Spleen (tissue), 11 donors: ENCODE measurements around the gene CHFR. TPM values are rescaled to one million over a fixed set of nuclear protein-coding genes. Genes with fewer than 3 reads are reported as not detected.
"Not testable (repeated sequence)": the region's sequence is repeated elsewhere in the genome, so short reads cannot be mapped to it uniquely, and the experiment has no call there.

ENCODE experiments used
- DNase-seq: peaks from one replicate; pipeline ENCODE4 v3.0.0-alpha.2; 2020
- H3K27ac ChIP-seq, 8 donors: fragments of 200-600 bp; sonication (generic) in 7 of 8; 1 replicate in 4 of 8; 2 replicates in 4 of 8; pipeline versions ENCODE4 v1.5.0 to v1.8.0; 2016 to 2021; ENCODE audit warnings: inconsistent platforms in 4 of 8, mild to moderate bottlenecking in 4 of 8, moderate library complexity in 1 of 8
- H3K27me3 ChIP-seq, 7 donors: fragments of 200-600 bp; sonication (generic) in 6 of 7; replicated peaks in 1 of 7; 1 replicate in 4 of 7; 2 replicates in 3 of 7; pipeline versions ENCODE4 v1.5.0 to v1.8.0; 2016 to 2021; ENCODE audit warnings: inconsistent platforms in 3 of 7, mild to moderate bottlenecking in 1 of 7
- H3K36me3 ChIP-seq, 6 donors: fragments of 200-600 bp; sonication (generic) in 5 of 6; 1 replicate in 4 of 6; 2 replicates in 2 of 6; pipeline versions ENCODE4 v1.5.0 to v1.8.0; 2016 to 2021; ENCODE audit warnings: inconsistent platforms in 2 of 6
- H3K4me1 ChIP-seq, 6 donors: fragments of 200-600 bp; sonication (generic) in 5 of 6; 1 replicate in 3 of 6; 2 replicates in 3 of 6; pipeline versions ENCODE4 v1.5.0 to v1.8.0; 2016 to 2021; ENCODE audit warnings: inconsistent platforms in 3 of 6
- H3K4me3 ChIP-seq, 8 donors: fragments of 200-600 bp; sonication (generic) in 7 of 8; 1 replicate in 4 of 8; 2 replicates in 4 of 8; pipeline versions ENCODE4 v1.5.0 to v1.8.0; 2016 to 2021; ENCODE audit warnings: inconsistent platforms in 4 of 8, mild to moderate bottlenecking in 4 of 8, moderate library complexity in 2 of 8
- H3K9me3 ChIP-seq, 8 donors: fragments of 200-600 bp; sonication (generic) in 7 of 8; 1 replicate in 4 of 8; 2 replicates in 4 of 8; pipeline versions ENCODE4 v1.5.0 to v1.8.0; 2016 to 2021; ENCODE audit warnings: inconsistent platforms in 4 of 8
- CTCF ChIP-seq, 11 experiments: fragments of 200-600 bp in 7 of 11; fragments of 450-650 bp in 4 of 11; sonication (generic) in 4 of 11; IDR thresholded peaks in 8 of 11; conservative IDR thresholded peaks in 3 of 11; 1 replicate in 7 of 11; 2 replicates in 4 of 11; pipeline versions ENCODE4 v1.4.0 to v1.8.0; 2016 to 2021; ENCODE audit warnings: antibody characterized with exemption in 11 of 11, inconsistent platforms in 4 of 11, mild to moderate bottlenecking in 1 of 11
- POLR2A ChIP-seq, 3 donors: fragments of 450-650 bp; IDR thresholded peaks; one replicate each; pipeline ENCODE4 v1.5.1; 2017; ENCODE audit warnings: antibody characterized with exemption in 3 of 3, mild to moderate bottlenecking in 1 of 3
- POLR2AphosphoS5 ChIP-seq, 3 donors: sonication (generic); formaldehyde crosslinking; IDR thresholded peaks; one replicate each; pipeline ENCODE4 v1.5.1; 2017; ENCODE audit warnings: antibody characterized with exemption in 3 of 3
- WGBS, 5 donors: extraction: QIAGEN DNeasy Blood & Tissue Kit in 3 of 5; methylation state at CpG; one replicate each; pipeline versions ENCODE4 v1.1.5 to v1.1.7; 2013 to 2018; 5-methylcytosine and 5-hydroxymethylcytosine counted together
- intact Hi-C: fragments of 100-400 bp; cut with DNase I; formaldehyde crosslinking; loops from one replicate; pipeline ENCODE4 v1.15.0; 2023; ENCODE audit warnings: low total_unique reads
- polyA plus RNA-seq, 3 donors: library from polyadenylated mRNA; stranded (reverse); fragments of 200-250 nt; gene quantifications; one replicate each; pipeline ENCODE4 v1.2.1, GENCODE V29; 2013
- total RNA-seq, 7 donors: library from RNA; depleted of rRNA in 3 of 7; stranded (reverse); fragments of >200 nt in 3 of 7; fragmentation: NEBNext Ultra II Directional in 4 of 7; extraction: Animal tissue kit (Norgen Biotek cat#: 25700) in 4 of 7; gene quantifications; one replicate each; pipeline versions ENCODE4 v1.1.0 to v1.2.1, GENCODE V29; 2016 to 2021
- donor health status: healthy with polysubstance abuse.
- donor health status: DM: no; HTN: no; CAD: no; lungs with moderate emphysema.
- donor health status: DM: no; HTN: no; CAD: no.
- donor health status: Bipolar disorder and iron deficiency.
- donor health status: healthy.
- donor health status: DM: no; HTN: no; CAD: no.
- donor health status: DM: yes; HTN: yes; CAD: no.

The CHFR gene
- total and polyA plus RNA-seq, 10 donors: 26.7 to 87.2 (median 64.6) TPM

- Histone ChIP-seq H3K4me1 (no peaks in the 10 kb centered on the region), H3K27ac (no peak overlapping the region), H3K36me3 (peaks cover 0 to 47% (median 9%) of the 10 kb centered on the region in 6 donors), H3K9me3 (peaks cover 62 to 100% (median 100%) of the 10 kb centered on the region in 8 donors), H3K4me3 (no peak overlapping the region), H3K27me3 (no peaks in the 10 kb centered on the region)
- TF ChIP-seq POLR2A (IDR thresholded peaks at IDR 0.05) (no peak), CTCF (IDR thresholded peaks at IDR 0.05 in 8 of 11, conservative IDR thresholded peaks at IDR 0.05 in 3 of 11) (no peak), POLR2AphosphoS5 (IDR thresholded peaks at IDR 0.05) (no peak)
- intact Hi-C loops: no loop called here
- WGBS, 5 donors: 77 to 90% (median 79%) methylated on average over 9 of the region's 9 CpGs
- no peak for DNase-seq
These were observed 34.3 kb upstream of the CHFR start for GRCh38 chr12:132921685-132922084.

- WGBS, 5 donors: 96 to 98% (median 96%) methylated on average over 6 of the region's 6 CpGs
- Histone ChIP-seq H3K36me3 (peaks cover 0 to 27% (median 0%) of the 10 kb centered on the region in 6 donors), H3K4me1 (no peaks in the 10 kb centered on the region), H3K9me3 (peaks cover 41 to 100% (median 100%) of the 10 kb centered on the region in 8 donors), H3K27me3 (no peaks in the 10 kb centered on the region), H3K4me3 (no peak overlapping the region), H3K27ac (no peak overlapping the region)
- intact Hi-C loops: no loop called here
- TF ChIP-seq CTCF (IDR thresholded peaks at IDR 0.05 in 8 of 11, conservative IDR thresholded peaks at IDR 0.05 in 3 of 11) (no peak), POLR2AphosphoS5 (IDR thresholded peaks at IDR 0.05) (no peak), POLR2A (IDR thresholded peaks at IDR 0.05) (no peak)
- DNase-seq: no peak
These were observed 31.3 kb upstream of the CHFR start for GRCh38 chr12:132918680-132919079.

GRCh38 chr12:132909030-132909368 is 21.6 kb upstream of the CHFR start:
- Histone ChIP-seq H3K36me3 (peaks cover 0 to 8% (median 0%) of the 10 kb centered on the region in 6 donors), H3K27ac (peak overlapping the region; percentile 72 to 91 (median 81)), H3K27me3 (peaks cover 0 to 36% (median 10%) of the 10 kb centered on the region in 7 donors), H3K4me3 (peak overlapping the region; percentile 58 to 84 (median 64)), H3K9me3 (peaks cover 0 to 95% (median 43%) of the 10 kb centered on the region in 8 donors), H3K4me1 (peaks cover 3 to 42% (median 17%) of the 10 kb centered on the region in 6 donors)
- TF ChIP-seq CTCF (IDR thresholded peaks at IDR 0.05 in 8 of 11, conservative IDR thresholded peaks at IDR 0.05 in 3 of 11) (no peak), POLR2AphosphoS5 (IDR thresholded peaks at IDR 0.05) (peak in 1 of 3 donors; percentile 38), POLR2A (IDR thresholded peaks at IDR 0.05) (no peak)
- 1 to 3% (median 2%) methylated on average over 13 to 22 of the region's 22 CpGs for WGBS, 5 donors
- intact Hi-C loops: no loop called here
- DNase-seq: no peak

- peak in 1 of 3 donors; percentile 8 for TF ChIP-seq POLR2A (IDR thresholded peaks at IDR 0.05)
- no peak for TF ChIP-seq CTCF (IDR thresholded peaks at IDR 0.05 in 8 of 11, conservative IDR thresholded peaks at IDR 0.05 in 3 of 11)
- TF ChIP-seq POLR2AphosphoS5 (IDR thresholded peaks at IDR 0.05): peak; percentile 69 to 85 (median 76)
- peak; percentile 98 for DNase-seq
- Histone ChIP-seq H3K27ac (peak overlapping the region; percentile 72 to 91 (median 81)), H3K4me3 (peak overlapping the region; percentile 58 to 84 (median 64)), H3K4me1 (peaks cover 3 to 42% (median 17%) of the 10 kb centered on the region in 6 donors), H3K27me3 (peaks cover 0 to 36% (median 10%) of the 10 kb centered on the region in 7 donors), H3K36me3 (peaks cover 0 to 8% (median 0%) of the 10 kb centered on the region in 6 donors), H3K9me3 (peaks cover 0 to 95% (median 37%) of the 10 kb centered on the region in 8 donors)
- WGBS, 5 donors: 0 to 1% (median 1%) methylated on average over 42 to 85 of the region's 85 CpGs
- intact Hi-C loops: no loop called here
These were observed 21.0 kb upstream of the CHFR start for GRCh38 chr12:132908145-132909029.

- H3K9me3 ChIP-seq: peaks cover 0 to 95% (median 31%) of the 10 kb centered on the region in 8 donors
- H3K4me3 ChIP-seq: peak overlapping the region; percentile 58 to 84 (median 64)
- H3K36me3 ChIP-seq, intact Hi-C loops, DNase-seq: not testable (repeated sequence)
- H3K4me1 ChIP-seq: peaks cover 3 to 42% (median 17%) of the 10 kb centered on the region in 6 donors
- peaks cover 0 to 36% (median 10%) of the 10 kb centered on the region in 7 donors for H3K27me3 ChIP-seq
- peak overlapping the region; percentile 24 to 91 (median 81) for H3K27ac ChIP-seq
- WGBS, 5 donors: 3 to 11% (median 10%) methylated on average over 21 to 23 of the region's 23 CpGs
These were observed 20.4 kb upstream of the CHFR start for GRCh38 chr12:132907789-132908144.
